ENCODE results near the gene CALR3. TPM values are rescaled to one million over a fixed set of nuclear protein-coding genes. Genes with fewer than 3 reads are reported as not detected.

CALR3 gene
- total RNA-seq, 4 donors from 2014 or later = not detected

GRCh38 chr19:16520074-16520973, 24.4 kb upstream of the CALR3 start:
- DNase-seq (ENCODE audit: low spot score in 2 of 2) = no peak
- no peaks in the 10 kb centered on the region for H3K27me3 ChIP-seq
- no peak overlapping the region for H3K4me3 ChIP-seq
- H3K36me3 ChIP-seq = peaks cover 14 to 100% (median 53%) of the 10 kb centered on the region in 3 donors
- WGBS, 2 donors = 85 to 88% methylated on average over 41 to 45 of the region's 45 CpGs
- no peak overlapping the region for H3K27ac ChIP-seq
- TF ChIP-seq, protein P1, sequence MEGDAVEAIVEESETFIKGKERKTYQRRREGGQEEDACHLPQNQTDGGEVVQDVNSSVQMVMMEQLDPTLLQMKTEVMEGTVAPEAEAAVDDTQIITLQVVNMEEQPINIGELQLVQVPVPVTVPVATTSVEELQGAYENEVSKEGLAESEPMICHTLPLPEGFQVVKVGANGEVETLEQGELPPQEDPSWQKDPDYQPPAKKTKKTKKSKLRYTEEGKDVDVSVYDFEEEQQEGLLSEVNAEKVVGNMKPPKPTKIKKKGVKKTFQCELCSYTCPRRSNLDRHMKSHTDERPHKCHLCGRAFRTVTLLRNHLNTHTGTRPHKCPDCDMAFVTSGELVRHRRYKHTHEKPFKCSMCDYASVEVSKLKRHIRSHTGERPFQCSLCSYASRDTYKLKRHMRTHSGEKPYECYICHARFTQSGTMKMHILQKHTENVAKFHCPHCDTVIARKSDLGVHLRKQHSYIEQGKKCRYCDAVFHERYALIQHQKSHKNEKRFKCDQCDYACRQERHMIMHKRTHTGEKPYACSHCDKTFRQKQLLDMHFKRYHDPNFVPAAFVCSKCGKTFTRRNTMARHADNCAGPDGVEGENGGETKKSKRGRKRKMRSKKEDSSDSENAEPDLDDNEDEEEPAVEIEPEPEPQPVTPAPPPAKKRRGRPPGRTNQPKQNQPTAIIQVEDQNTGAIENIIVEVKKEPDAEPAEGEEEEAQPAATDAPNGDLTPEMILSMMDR (IDR thresholded peaks at IDR 0.05) = no peak
- TF ChIP-seq POLR2A (IDR thresholded peaks at IDR 0.05) (no peak), EP300 (IDR thresholded peaks at IDR 0.05) (no peak)
- no peaks in the 10 kb centered on the region for H3K4me1 ChIP-seq
- no peaks in the 10 kb centered on the region for H3K9me3 ChIP-seq

- Histone ChIP-seq H3K4me1 (no peaks in the 10 kb centered on the region), H3K27ac (no peak overlapping the region), H3K27me3 (no peaks in the 10 kb centered on the region), H3K4me3 (no peak overlapping the region), H3K9me3 (no peaks in the 10 kb centered on the region), H3K36me3 (peaks cover 14 to 100% (median 43%) of the 10 kb centered on the region in 3 donors)
- 90 to 93% methylated on average over 24 of the region's 24 CpGs for WGBS, 2 donors
- TF ChIP-seq POLR2A (IDR thresholded peaks at IDR 0.05) (no peak), EP300 (IDR thresholded peaks at IDR 0.05) (no peak)
- TF ChIP-seq, protein P1 (IDR thresholded peaks at IDR 0.05) = no peak
- no peak for DNase-seq (ENCODE audit: low spot score in 2 of 2)
These were observed 23.3 kb upstream of the CALR3 start for GRCh38 chr19:16519230-16519687.

- Histone ChIP-seq H3K4me1 (no peaks in the 10 kb centered on the region), H3K36me3 (peaks cover 14 to 100% (median 41%) of the 10 kb centered on the region in 3 donors), H3K27ac (no peak overlapping the region), H3K4me3 (no peak overlapping the region), H3K9me3 (no peaks in the 10 kb centered on the region), H3K27me3 (no peaks in the 10 kb centered on the region)
- no peak for DNase-seq (ENCODE audit: low spot score in 2 of 2)
- WGBS, 2 donors = 83 to 88% methylated on average over 30 to 33 of the region's 33 CpGs
- TF ChIP-seq, protein P1 (IDR thresholded peaks at IDR 0.05) = no peak
- no peak for TF ChIP-seq EP300 (IDR thresholded peaks at IDR 0.05)
- no peak for TF ChIP-seq POLR2A (IDR thresholded peaks at IDR 0.05)
These were observed 22.7 kb upstream of the CALR3 start for GRCh38 chr19:16518483-16519229.

GRCh38 chr19:16518061-16518460, 22.1 kb upstream of the CALR3 start:
- Histone ChIP-seq H3K27me3 (no peaks in the 10 kb centered on the region), H3K9me3 (no peaks in the 10 kb centered on the region), H3K27ac (no peak overlapping the region), H3K36me3 (peaks cover 11 to 100% (median 36%) of the 10 kb centered on the region in 3 donors), H3K4me1 (no peaks in the 10 kb centered on the region), H3K4me3 (no peak overlapping the region)
- DNase-seq (ENCODE audit: low spot score in 2 of 2) = no peak
- 83 to 90% methylated on average over 14 of the region's 14 CpGs for WGBS, 2 donors
- TF ChIP-seq EP300 (IDR thresholded peaks at IDR 0.05) (no peak), POLR2A (IDR thresholded peaks at IDR 0.05) (no peak)
- TF ChIP-seq, protein P1 (IDR thresholded peaks at IDR 0.05) = no peak
